H1 (cell line): ENCODE results near the gene ELP4. TPM values are rescaled to one million over a fixed set of nuclear protein-coding genes. Genes with fewer than 3 reads are reported as not detected.

Experiments used
- CTCF ChIA-PET: fragments of 300-600 bp; sonication (Branson Sonifier 250); formaldehyde crosslinking; loops from one replicate; lab custom pipeline; 2021; ENCODE audit not compliant: partially characterized antibody; lab: Charles Lee
- POLR2A ChIA-PET: fragments of 300-600 bp; sonication (Branson Sonifier 250); formaldehyde crosslinking; loops from one replicate; lab custom pipeline; 2021; ENCODE audit warnings: inconsistent platforms; ENCODE audit not compliant: partially characterized antibody; lab: Charles Lee
- DNase-seq, 2 experiments: peaks; one replicate each; pipeline versions ENCODE4 v3.0.0 to v3.0.0-alpha.2; 2010 to 2022; ENCODE audit warnings: low spot score in 2 of 2, low read depth in 1 of 2, mixed read lengths in 1 of 2
- FAIRE-seq: peaks from 2 replicates; lab custom pipeline; 2011; peaks lifted over from hg19 to GRCh38; lab: Jason Lieb, UNC
- H2AFZ ChIP-seq: 2 replicates; pipeline ENCODE4 v1.8.1; 2012; ENCODE audit warnings: low read length, inconsistent platforms
- H2AK5ac ChIP-seq: 2 replicates; pipeline ENCODE4 v1.6.1; 2013; ENCODE audit warnings: low read depth, low read length
- H2BK120ac ChIP-seq: replicated peaks from 2 replicates; pipeline ENCODE3; 2013; ENCODE audit warnings: low read depth, low read length, inconsistent platforms
- H2BK12ac ChIP-seq: 2 replicates; pipeline ENCODE4 v1.6.1; 2013; ENCODE audit warnings: low read depth, low read length
- H2BK15ac ChIP-seq: 2 replicates; pipeline ENCODE4 v1.6.1; 2013; ENCODE audit warnings: low read length
- H2BK20ac ChIP-seq: 2 replicates; pipeline ENCODE4 v1.6.1; 2013; ENCODE audit warnings: low read length
- H2BK5ac ChIP-seq: 2 replicates; pipeline ENCODE4 v1.6.1; 2013; ENCODE audit warnings: low read depth, low read length
- H3K14ac ChIP-seq: 2 replicates; pipeline ENCODE4 v1.6.1; 2013; ENCODE audit warnings: inconsistent platforms; ENCODE audit not compliant: insufficient read length
- H3K18ac ChIP-seq: 2 replicates; pipeline ENCODE4 v1.6.1; 2013; ENCODE audit warnings: low read length; ENCODE audit errors: extremely low read depth
- H3K23ac ChIP-seq: 2 replicates; pipeline ENCODE4 v1.6.1; 2013; ENCODE audit warnings: inconsistent platforms; ENCODE audit not compliant: insufficient read length
- H3K23me2 ChIP-seq: 2 replicates; pipeline ENCODE4 v1.6.1; 2013; ENCODE audit warnings: low read depth, low read length
- H3K27ac ChIP-seq: 2 replicates; pipeline ENCODE4 v1.6.1; 2011; ENCODE audit warnings: low read depth, low read length, inconsistent platforms
- H3K27me3 ChIP-seq, 4 experiments: replicated peaks in 1 of 4; 1 replicate in 1 of 4; 2 replicates in 3 of 4; pipeline versions ENCODE4 v1.6.1 to v1.8.1; 2011 to 2013; ENCODE audit warnings: low read length in 3 of 4, mild to moderate bottlenecking in 3 of 4, inconsistent platforms in 2 of 4, mixed read lengths in 2 of 4, moderate library complexity in 1 of 4; ENCODE audit not compliant: control insufficient read depth in 3 of 4, insufficient read depth in 3 of 4; ENCODE audit errors: extremely low read depth in 1 of 4
- H3K36me3 ChIP-seq, 4 experiments: 2 replicates each; pipeline versions ENCODE4 v1.6.1 to v1.8.1; 2011 to 2013; ENCODE audit warnings: mild to moderate bottlenecking in 4 of 4, low read length in 3 of 4, moderate library complexity in 2 of 4, control low read depth in 1 of 4, inconsistent platforms in 1 of 4; ENCODE audit not compliant: insufficient read depth in 4 of 4, control insufficient read depth in 2 of 4
- H3K4ac ChIP-seq: replicated peaks from 2 replicates; pipeline ENCODE3; 2013; ENCODE audit warnings: low read length, low read depth, mixed read lengths, inconsistent platforms; ENCODE audit not compliant: insufficient read length
- H3K4me1 ChIP-seq, 4 experiments: replicated peaks in 1 of 4; 1 replicate in 1 of 4; 2 replicates in 3 of 4; pipeline versions ENCODE4 v1.6.1 to v1.8.1; 2011 to 2013; ENCODE audit warnings: low read length in 3 of 4, inconsistent platforms in 2 of 4, mixed read lengths in 1 of 4; ENCODE audit not compliant: insufficient read depth in 4 of 4, control insufficient read depth in 3 of 4
- H3K4me2 ChIP-seq, 2 experiments: 2 replicates each; pipeline versions ENCODE4 v1.6.1 to v1.8.1; 2011 to 2013; ENCODE audit warnings: low read depth in 2 of 2, low read length in 2 of 2, control low read depth in 1 of 2, inconsistent platforms in 1 of 2, mild to moderate bottlenecking in 1 of 2; ENCODE audit not compliant: insufficient read depth in 1 of 2
- H3K4me3 ChIP-seq, 4 experiments: fragments of 200-600, 300-600 bp in 1 of 4; sonication (generic), shearing (Covaris generic), sonication (Bioruptor Twin) in 1 of 4; 2 replicates each; pipeline versions ENCODE4 v1.5.1 to v1.8.1; 2011 to 2016; ENCODE audit warnings: low read length in 4 of 4, low read depth in 3 of 4, control low read depth in 2 of 4, inconsistent platforms in 2 of 4, mild to moderate bottlenecking in 2 of 4, mixed read lengths in 1 of 4, moderate library complexity in 1 of 4; ENCODE audit not compliant: insufficient read depth in 2 of 4; ENCODE audit errors: extremely low read depth in 1 of 4
- H3K56ac ChIP-seq: replicated peaks from 2 replicates; pipeline ENCODE3; 2013; ENCODE audit warnings: low read depth, mild to moderate bottlenecking, mixed read lengths, low read length, inconsistent platforms; ENCODE audit not compliant: insufficient read length
- H3K79me1 ChIP-seq: 2 replicates; pipeline ENCODE4 v1.6.1; 2013; ENCODE audit warnings: low read depth, low read length, control low read depth
- H3K79me2 ChIP-seq, 2 experiments: 2 replicates each; pipeline versions ENCODE4 v1.6.1 to v1.8.1; 2012 to 2013; ENCODE audit warnings: low read length in 2 of 2, mild to moderate bottlenecking in 2 of 2, inconsistent platforms in 1 of 2; ENCODE audit not compliant: insufficient read depth in 2 of 2, control insufficient read depth in 1 of 2
- H3K9ac ChIP-seq, 4 experiments: replicated peaks in 1 of 4; 1 replicate in 1 of 4; 2 replicates in 3 of 4; pipeline versions ENCODE4 v1.6.1 to v1.8.1; 2011 to 2013; ENCODE audit warnings: low read depth in 3 of 4, low read length in 3 of 4, control low read depth in 2 of 4, mild to moderate bottlenecking in 2 of 4, moderate library complexity in 2 of 4, inconsistent platforms in 1 of 4; ENCODE audit errors: extremely low read depth in 1 of 4
- H3K9me3 ChIP-seq, 2 experiments: 2 replicates each; pipeline versions ENCODE4 v1.6.1 to v1.8.1; 2012 to 2013; ENCODE audit warnings: mild to moderate bottlenecking in 2 of 2, moderate library complexity in 2 of 2, control low read depth in 1 of 2, inconsistent platforms in 1 of 2, low read depth in 1 of 2, low read length in 1 of 2, mixed read lengths in 1 of 2; ENCODE audit not compliant: insufficient read depth in 2 of 2
- H4K20me1 ChIP-seq, 2 experiments: replicated peaks in 1 of 2; 2 replicates each; pipeline versions ENCODE3 to v1.8.1; 2011 to 2013; ENCODE audit warnings: inconsistent platforms in 2 of 2, low read length in 2 of 2, mild to moderate bottlenecking in 1 of 2; ENCODE audit not compliant: insufficient read depth in 2 of 2, control insufficient read depth in 1 of 2
- H4K5ac ChIP-seq: 2 replicates; pipeline ENCODE4 v1.6.1; 2013; ENCODE audit warnings: low read length, low read depth, mixed read lengths, inconsistent platforms; ENCODE audit not compliant: insufficient read length
- H4K8ac ChIP-seq: 2 replicates; pipeline ENCODE4 v1.8.0; 2013; ENCODE audit warnings: mild to moderate bottlenecking, moderate library complexity, low read length, inconsistent platforms; ENCODE audit not compliant: insufficient read depth; ENCODE audit errors: extremely low read depth
- H4K91ac ChIP-seq: replicated peaks from 2 replicates; pipeline ENCODE3; 2013; ENCODE audit warnings: low read length, mixed read lengths, inconsistent platforms; ENCODE audit not compliant: insufficient read length
- BACH1 ChIP-seq: IDR thresholded peaks from 2 replicates; pipeline ENCODE4 v1.6.1; 2012; ENCODE audit warnings: low read length, improper control_type of control experiment
- EGR1 ChIP-seq: IDR thresholded peaks from 2 replicates; pipeline ENCODE4 v1.6.1; 2011; ENCODE audit warnings: low read depth, low read length, borderline replicate concordance
- MAFK ChIP-seq: IDR thresholded peaks from 2 replicates; pipeline ENCODE4 v1.6.1; 2012; ENCODE audit warnings: low read depth, mild to moderate bottlenecking, improper control_type of control experiment, low read length
- TAF1 ChIP-seq: IDR thresholded peaks from 2 replicates; pipeline ENCODE4 v1.6.1; 2011; ENCODE audit warnings: mild to moderate bottlenecking, low read depth, low read length
- WGBS, 2 experiments: shearing (Covaris generic) in 1 of 2; methylation state at CpG; one replicate each; pipeline versions ENCODE4 v1.1.6 to v1.1.7; 2013 to 2015; ENCODE audit warnings: low lambda C conversion rate in 2 of 2, mixed read lengths in 2 of 2, inconsistent platforms in 1 of 2, low coverage in 1 of 2, missing lambda C conversion rate in 1 of 2; ENCODE audit not compliant: insufficient replicate concordance in 2 of 2, insufficient coverage in 1 of 2, insufficient read length in 1 of 2; ENCODE audit errors: extremely low coverage in 1 of 2, missing lambda C conversion rate in 1 of 2; 5-methylcytosine and 5-hydroxymethylcytosine counted together
- polyA plus RNA-seq, 7 experiments: library from polyadenylated mRNA; depleted of rRNA in 3 of 7; stranded (reverse) in 5 of 7; unstranded in 2 of 7; fragments of >200 nt in 5 of 7; fragments of 200-250 nt in 2 of 7; gene quantifications; 1 replicate in 5 of 7; 2 replicates in 1 of 7; 4 replicates in 1 of 7; pipeline versions ENCODE4 v1.2.1 to v1.2.3, GENCODE V29; 2011 to 2013; ENCODE audit warnings: missing spikeins in 2 of 7, mixed read lengths in 2 of 7
- total RNA-seq: library from RNA; stranded (reverse); fragmentation: NEBNext Ultra II Directional; extraction: Animal tissue kit (Norgen Biotek cat#: 25700); gene quantifications from 2 replicates; pipeline ENCODE4 v1.2.1, GENCODE V29; 2021

The ELP4 gene
- total and polyA plus RNA-seq, 2 of the 8 experiments (the other 6 are each of a cell fraction or from before 2014, with no cell fraction given) = 14.0 to 18.6 TPM

GRCh38 chr11:31767066-31767465, 257.5 kb downstream of the ELP4 start:
- FAIRE-seq (no peak), DNase-seq (no peak)
- Histone ChIP-seq H3K4me1 (peaks cover 0 to 5% (median 0%) of the 10 kb centered on the region in 4 experiments; a peak in 1 of 7 replicates), H2BK5ac (no peak overlapping the region), H4K5ac (no peak overlapping the region), H4K20me1 (no peaks in the 10 kb centered on the region), H3K56ac (no peak overlapping the region), H3K23ac (no peak overlapping the region), H2AK5ac (no peak overlapping the region), H4K8ac (no peak overlapping the region), H2BK20ac (no peak overlapping the region), H3K79me2 (no peaks in the 10 kb centered on the region), H4K91ac (no peak overlapping the region), H3K79me1 (no peaks in the 10 kb centered on the region), H3K4me2 (no peak overlapping the region), H3K14ac (no peak overlapping the region), H2BK120ac (no peak overlapping the region), H3K4me3 (no peak overlapping the region), H2AFZ (no peak overlapping the region), H3K4ac (no peak overlapping the region), H3K9me3 (no peaks in the 10 kb centered on the region), H2BK12ac (no peak overlapping the region), H3K36me3 (no peaks in the 10 kb centered on the region), H2BK15ac (no peak overlapping the region), H3K27me3 (no peaks in the 10 kb centered on the region), H3K18ac (no peak overlapping the region), H3K9ac (no peak overlapping the region), H3K23me2 (no peaks in the 10 kb centered on the region), H3K27ac (no peak overlapping the region)
- WGBS, 2 experiments = 90% methylated on average over 3 of the region's 3 CpGs; no CpG with 5 or more reads in 1 of the 2 experiments
- CTCF ChIA-PET = interaction anchor here (0.6 kb wide), 2 partner anchors 10 to 529 kb away, joined by 3 read pairs; no protein-coding TSS in a partner anchor
- POLR2A ChIA-PET = no interaction called here
- TF ChIP-seq TAF1 (no peak), MAFK (no peak), BACH1 (no peak), EGR1 (no peak)
